ENCODE measurements around the gene CCL18. TPM values are rescaled to one million over a fixed set of nuclear protein-coding genes. Genes with fewer than 3 reads are reported as not detected.
"Not testable (repeated sequence)": the region's sequence is repeated elsewhere in the genome, so short reads cannot be mapped to it uniquely, and the experiment has no call there.

Gene CCL18
- polyA plus RNA-seq, 1 of the 3 experiments (the other 2 are of a cell fraction) = not detected

GRCh38 chr17:36106493-36106835, 42.4 kb downstream of the CCL18 start:
- TF ChIP-seq FOXM1 (IDR thresholded peaks at IDR 0.05; ENCODE audit: low read depth) = no peak
- TF ChIP-seq TAF1 (IDR thresholded peaks at IDR 0.05; ENCODE audit: borderline replicate concordance, low read depth, low read length) = no peak
- TF ChIP-seq NRF1 (IDR thresholded peaks at IDR 0.05; ENCODE audit: low read depth, low read length) = no peak
- CTCF ChIA-PET = interaction anchor here (1.6 kb wide), 1 partner anchor 137 kb away, joined by 4 read pairs; no protein-coding TSS in a partner anchor

DNA sequence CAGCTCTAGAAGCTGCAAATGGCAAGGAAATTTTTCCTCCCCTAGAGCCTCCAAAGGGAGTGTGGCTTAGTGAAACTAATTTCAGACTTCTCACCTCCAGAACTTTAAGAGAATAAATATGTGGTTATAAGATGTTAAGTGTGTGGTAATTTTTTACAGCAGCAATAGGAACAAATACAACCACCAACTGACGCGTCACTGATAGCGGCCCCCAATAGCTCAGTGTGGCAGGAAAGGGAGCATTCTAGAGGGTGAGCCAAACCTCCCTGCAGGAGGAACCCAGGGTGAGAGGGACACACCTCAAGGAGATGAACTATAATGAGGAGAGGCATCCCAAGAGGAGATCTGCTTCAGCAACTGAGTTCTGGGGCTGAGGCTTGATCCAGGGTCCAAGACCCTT, 43.6 kb downstream of the CCL18 start:
- H3K4me1 ChIP-seq (ENCODE audit: control insufficient read depth in 1 of 2, insufficient read depth in 2 of 2, low read depth in 1 of 2, low read length in 1 of 2) = no peaks in the 10 kb centered on the region
- no peaks in the 10 kb centered on the region for H4K20me1 ChIP-seq (ENCODE audit: insufficient read depth)
- ChIA-PET POLR2A (no interaction called here), CTCF (no interaction called here)
- H3K36me3 ChIP-seq (replicated peaks in 1 of 2; ENCODE audit: control insufficient read depth in 1 of 2, insufficient read depth in 2 of 2, low read length in 1 of 2) = no peaks in the 10 kb centered on the region
- H3K79me2 ChIP-seq (ENCODE audit: insufficient read depth) = no peaks in the 10 kb centered on the region
- TF ChIP-seq PBX3 (IDR thresholded peaks at IDR 0.05) (no peak), SMC3 (IDR thresholded peaks at IDR 0.05; ENCODE audit: low read depth, low read length) (no peak), EP300 (IDR thresholded peaks at IDR 0.05; ENCODE audit: borderline replicate concordance in 1 of 2, low read depth in 1 of 2, low read length in 1 of 2) (no peak), GATA2 (CRISPR knock-in tag; IDR thresholded peaks at IDR 0.05) (no peak), TAF1 (IDR thresholded peaks at IDR 0.05; ENCODE audit: borderline replicate concordance, low read depth, low read length) (no peak), RAD21 (IDR thresholded peaks at IDR 0.05; ENCODE audit: low read length) (no peak), YY1 (IDR thresholded peaks at IDR 0.05; ENCODE audit: low read depth) (no peak)
- TF ChIP-seq, protein P1, sequence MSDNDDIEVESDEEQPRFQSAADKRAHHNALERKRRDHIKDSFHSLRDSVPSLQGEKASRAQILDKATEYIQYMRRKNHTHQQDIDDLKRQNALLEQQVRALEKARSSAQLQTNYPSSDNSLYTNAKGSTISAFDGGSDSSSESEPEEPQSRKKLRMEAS (IDR thresholded peaks at IDR 0.05; ENCODE audit: low read depth) = no peak
- no peak overlapping the region for H3K4me2 ChIP-seq
- H3K9me3 ChIP-seq = no peaks in the 10 kb centered on the region
- no peak overlapping the region for H3K9ac ChIP-seq
- 46% methylated on average over 3 of the region's 3 CpGs for WGBS (ENCODE audit: low lambda C conversion rate)
- no peak overlapping the region for H2AFZ ChIP-seq (ENCODE audit: low read depth)
- no peak overlapping the region for H3K27ac ChIP-seq (ENCODE audit: low read depth in 2 of 2, low read length in 1 of 2)
- no peak for DNase-seq
- H3K4me3 ChIP-seq (ENCODE audit: low read depth in 2 of 2, low read length in 1 of 2) = no peak overlapping the region
- no peaks in the 10 kb centered on the region for H3F3A ChIP-seq (replicated peaks; ENCODE audit: insufficient read depth)
- H3K9me2 ChIP-seq = no peaks in the 10 kb centered on the region
- peaks cover 29% of the 10 kb centered on the region; the same call in 1 of the 2 replicates for H3K27me3 ChIP-seq (ENCODE audit: insufficient read depth)

More at GRCh38 chr17:36106493-36106835, 42.4 kb downstream of the CCL18 start:
- no peak overlapping the region for H3K4me3 ChIP-seq (ENCODE audit: low read depth in 2 of 2, low read length in 1 of 2)
- no peak overlapping the region for H3K4me2 ChIP-seq
- H3F3A ChIP-seq (replicated peaks; ENCODE audit: insufficient read depth) = no peaks in the 10 kb centered on the region
- H3K27ac ChIP-seq (ENCODE audit: low read depth in 2 of 2, low read length in 1 of 2) = no peak overlapping the region
- no peaks in the 10 kb centered on the region for H4K20me1 ChIP-seq (ENCODE audit: insufficient read depth)
- POLR2A ChIA-PET = no interaction called here
- WGBS (ENCODE audit: low lambda C conversion rate) = 18% methylated on average over 4 of the region's 6 CpGs
- peaks cover 29% of the 10 kb centered on the region; the same call in 1 of the 2 replicates for H3K27me3 ChIP-seq (ENCODE audit: insufficient read depth)
- no peak overlapping the region for H2AFZ ChIP-seq (ENCODE audit: low read depth)
- no peaks in the 10 kb centered on the region for H3K4me1 ChIP-seq (ENCODE audit: control insufficient read depth in 1 of 2, insufficient read depth in 2 of 2, low read depth in 1 of 2, low read length in 1 of 2)
- no peaks in the 10 kb centered on the region for H3K9me2 ChIP-seq
- no peaks in the 10 kb centered on the region for H3K36me3 ChIP-seq (replicated peaks in 1 of 2; ENCODE audit: control insufficient read depth in 1 of 2, insufficient read depth in 2 of 2, low read length in 1 of 2)
- DNase-seq = no peak
- H3K9me3 ChIP-seq = no peaks in the 10 kb centered on the region
- no peaks in the 10 kb centered on the region for H3K79me2 ChIP-seq (ENCODE audit: insufficient read depth)
- no peak overlapping the region for H3K9ac ChIP-seq

DNA sequence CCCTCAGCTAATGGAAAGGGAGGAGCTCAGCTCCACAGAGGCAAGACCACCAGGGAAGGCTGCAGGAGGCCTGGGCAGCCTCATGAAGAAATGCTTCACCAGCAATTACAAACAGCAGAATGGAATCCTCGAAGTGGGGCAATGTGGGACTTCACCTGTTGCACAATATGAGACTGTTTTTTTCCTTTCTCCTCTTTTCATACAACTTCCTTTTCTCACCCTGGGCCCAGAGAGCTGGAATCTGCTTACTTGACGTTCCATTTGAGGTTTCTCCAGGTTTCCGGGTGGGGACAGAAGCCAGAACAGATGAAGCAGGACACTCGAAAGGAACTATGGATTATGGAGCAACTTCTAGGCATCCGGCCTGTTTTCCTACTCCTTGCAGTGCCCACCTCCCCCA, 44.2 kb downstream of the CCL18 start:
- H3K79me2 ChIP-seq (ENCODE audit: insufficient read depth); H3K9me2 ChIP-seq; H2AFZ ChIP-seq (ENCODE audit: low read depth); H3K36me3 ChIP-seq (replicated peaks in 1 of 2; ENCODE audit: control insufficient read depth in 1 of 2, insufficient read depth in 2 of 2, low read length in 1 of 2); H3K4me2 ChIP-seq; H3K27ac ChIP-seq (ENCODE audit: low read depth in 2 of 2, low read length in 1 of 2); H3K4me1 ChIP-seq (ENCODE audit: control insufficient read depth in 1 of 2, insufficient read depth in 2 of 2, low read depth in 1 of 2, low read length in 1 of 2); H3F3A ChIP-seq (replicated peaks; ENCODE audit: insufficient read depth); H4K20me1 ChIP-seq (ENCODE audit: insufficient read depth); POLR2A ChIA-PET; H3K9me3 ChIP-seq; DNase-seq; H3K4me3 ChIP-seq (ENCODE audit: low read depth in 2 of 2, low read length in 1 of 2); CTCF ChIA-PET; H3K9ac ChIP-seq: not testable (repeated sequence)
- peaks cover 29% of the 10 kb centered on the region; the same call in 1 of the 2 replicates for H3K27me3 ChIP-seq (ENCODE audit: insufficient read depth)
- 9% methylated on average over 5 of the region's 5 CpGs for WGBS (ENCODE audit: low lambda C conversion rate)
